GM18873 (cell line): ENCODE measurements around the gene TRAP1.
"Not testable (repeated sequence)": the region's sequence is repeated elsewhere in the genome, so short reads cannot be mapped to it uniquely, and the experiment has no call there.

Experiments
- ATAC-seq: cut with Tn5 transposase; IDR thresholded peaks from one replicate; pipeline ENCODE4 v1.9.1; 2021; ENCODE audit warnings: mild to moderate bottlenecking, moderate library complexity, moderate number of reproducible peaks; ENCODE audit not compliant: unreplicated experiment, low FRiP score

TRAP1 gene

GRCh38 chr16:3715430-3715829, 1.9 kb downstream of the TRAP1 start:
- ATAC-seq = no peak

GRCh38 chr16:3714378-3714777, 2.9 kb downstream of the TRAP1 start:
- not testable (repeated sequence) for ATAC-seq

- no peak for ATAC-seq
Measured at GRCh38 chr16:3713587-3714242, 3.6 kb downstream of the TRAP1 start.

- no peak for ATAC-seq
Measured at GRCh38 chr16:3712861-3713372, 4.4 kb downstream of the TRAP1 start.

- no peak for ATAC-seq
Measured at GRCh38 chr16:3706253-3707012, 10.9 kb downstream of the TRAP1 start.

- ATAC-seq = no peak
Measured at GRCh38 chr16:3702082-3702481, 15.2 kb downstream of the TRAP1 start.

- ATAC-seq = no peak
Measured at GRCh38 chr16:3701531-3701930, 15.8 kb downstream of the TRAP1 start.

- no peak for ATAC-seq
Measured at GRCh38 chr16:3698941-3699340, 18.4 kb downstream of the TRAP1 start.

GRCh38 chr16:3696425-3697218, 20.7 kb downstream of the TRAP1 start:
- ATAC-seq = no peak

- no peak for ATAC-seq
Measured at GRCh38 chr16:3695610-3696369, 21.5 kb downstream of the TRAP1 start.

- no peak for ATAC-seq
Measured at GRCh38 chr16:3694051-3694450, 23.3 kb downstream of the TRAP1 start.

- no peak for ATAC-seq
Measured at GRCh38 chr16:3691761-3692160, 25.6 kb downstream of the TRAP1 start.

GRCh38 chr16:3690980-3691720, 26.2 kb downstream of the TRAP1 start:
- no peak for ATAC-seq

- ATAC-seq = no peak
Measured at GRCh38 chr16:3690470-3690928, 26.8 kb downstream of the TRAP1 start.

- ATAC-seq = no peak
Measured at GRCh38 chr16:3689731-3690130, 27.6 kb downstream of the TRAP1 start.

- no peak for ATAC-seq
Measured at GRCh38 chr16:3687792-3688191, 29.5 kb downstream of the TRAP1 start.

GRCh38 chr16:3687021-3687420, 30.3 kb downstream of the TRAP1 start:
- no peak for ATAC-seq

GRCh38 chr16:3681206-3681605, 36.1 kb downstream of the TRAP1 start:
- no peak for ATAC-seq

GRCh38 chr16:3677994-3678393, 39.3 kb downstream of the TRAP1 start:
- ATAC-seq = no peak
